Spinal cord (tissue), 10 donors: ENCODE data around the gene PUS1. TPM values are rescaled to one million over a fixed set of nuclear protein-coding genes. Genes with fewer than 3 reads are reported as not detected.
"Not testable (repeated sequence)": the region's sequence is repeated elsewhere in the genome, so short reads cannot be mapped to it uniquely, and the experiment has no call there.

ENCODE experiments used
- DNase-seq, 6 donors: peaks; one replicate each; pipeline versions ENCODE4 v3.0.0 to v3.0.0-alpha.2; 2013 to 2015; ENCODE audit warnings: low spot score in 6 of 6, low read depth in 4 of 6
- H3K27ac ChIP-seq: one replicate; pipeline ENCODE4 v1.5.1; 2013; ENCODE audit warnings: low read depth, low read length, control low read depth
- H3K27me3 ChIP-seq: one replicate; pipeline ENCODE4 v1.6.1; 2013; ENCODE audit warnings: low read length; ENCODE audit not compliant: control insufficient read depth, insufficient read depth
- H3K36me3 ChIP-seq: one replicate; pipeline ENCODE4 v1.6.1; 2013; ENCODE audit warnings: low read length; ENCODE audit not compliant: control insufficient read depth, insufficient read depth
- H3K4me1 ChIP-seq: one replicate; pipeline ENCODE4 v1.6.1; 2013; ENCODE audit warnings: low read length; ENCODE audit not compliant: control insufficient read depth, insufficient read depth
- H3K4me3 ChIP-seq: one replicate; pipeline ENCODE4 v1.5.1; 2013; ENCODE audit warnings: low read depth, low read length, control low read depth
- H3K9me3 ChIP-seq: one replicate; pipeline ENCODE4 v1.6.1; 2013; ENCODE audit warnings: low read length; ENCODE audit not compliant: control insufficient read depth, insufficient read depth
- WGBS: methylation state at CpG from one replicate; pipeline ENCODE4 v1.1.5; 2013; ENCODE audit warnings: missing lambda C conversion rate; ENCODE audit not compliant: insufficient coverage; 5-methylcytosine and 5-hydroxymethylcytosine counted together
- long read RNA-seq, 4 donors: transcript quantifications; one replicate each; lab custom pipeline, GENCODE V29; 2026
- polyA plus RNA-seq, 2 donors: library from polyadenylated mRNA; unstranded; fragments of 120-200 nt; gene quantifications; one replicate each; pipeline ENCODE4 v1.2.1, GENCODE V29; 2013; ENCODE audit not compliant: insufficient read length in 2 of 2
- total RNA-seq, 2 donors: library from RNA; depleted of rRNA in 1 of 2; stranded (reverse); fragments of 120-200 nt in 1 of 2; fragments of >200 nt in 1 of 2; gene quantifications; one replicate each; pipeline versions ENCODE4 v1.2.3 to v1.2.4, GENCODE V29; 2013 to 2014
- donor health status: healthy.

The PUS1 gene
- total RNA-seq = 1 to 10 TPM; 5.9 to 7.1 TPM
- 10 to 100 TPM; 11.8 to 23.1 TPM for polyA plus RNA-seq
- long read RNA-seq, donor 1, full-length matches to known transcripts = 4 of 4 reads
- long read RNA-seq, donor 1, partial matches to known transcripts = 0 of 4 reads
- long read RNA-seq, donor 1, other reads (novel, unspliced or antisense) = 0 of 4 reads
- long read RNA-seq, donor 2 = 0 reads
- long read RNA-seq, donor 3 = 0 reads
- long read RNA-seq, donor 4, full-length matches to known transcripts = 5 of 10 reads
- long read RNA-seq, donor 4, partial matches to known transcripts = 5 of 10 reads
- long read RNA-seq, donor 4, other reads (novel, unspliced or antisense) = 0 of 10 reads

GRCh38 chr12:131928711-131929580 is at the start of gene PUS1:
Gene PUS1, plus strand, starts transcription at chr12:131929276. Its CDS starts 447 bp downstream, at chr12:131929723.
- DNase-seq = peak; percentile 82 to 98 (median 92)
- Histone ChIP-seq H3K9me3 (no peaks in the 10 kb centered on the region), H3K4me3 (peak within 1 kb of the TSS; percentile 80), H3K27ac (no peak within 1 kb of the TSS), H3K27me3 (no peaks in the 10 kb centered on the region), H3K4me1 (peaks cover 16% of the 10 kb centered on the region), H3K36me3 (peaks cover 24% of the 10 kb centered on the region)
- WGBS = under 1% methylated on average over 65 of the region's 84 CpGs

- 71% methylated on average over 9 of the region's 16 CpGs for WGBS
- H3K36me3 ChIP-seq = no peaks in the 10 kb centered on the region
- no peaks in the 10 kb centered on the region for H3K4me1 ChIP-seq
- H3K27ac ChIP-seq = no peak overlapping the region
- no peak for DNase-seq
- no peak overlapping the region for H3K4me3 ChIP-seq
- H3K27me3 ChIP-seq = no peaks in the 10 kb centered on the region
- peaks cover 3% of the 10 kb centered on the region for H3K9me3 ChIP-seq
These were observed 46.1 kb upstream of the PUS1 start for GRCh38 chr12:131882804-131883520.

- no peaks in the 10 kb centered on the region for H3K36me3 ChIP-seq
- H3K27me3 ChIP-seq = no peaks in the 10 kb centered on the region
- H3K27ac ChIP-seq = no peak overlapping the region
- H3K4me3 ChIP-seq = no peak overlapping the region
- 84% methylated on average over 4 of the region's 4 CpGs for WGBS
- H3K4me1 ChIP-seq = no peaks in the 10 kb centered on the region
- peaks cover 3% of the 10 kb centered on the region for H3K9me3 ChIP-seq
- DNase-seq = no peak
These were observed 45.6 kb upstream of the PUS1 start for GRCh38 chr12:131883521-131883900.

- H3K9me3 ChIP-seq, H3K4me3 ChIP-seq, H3K4me1 ChIP-seq, H3K36me3 ChIP-seq, H3K27ac ChIP-seq, DNase-seq, H3K27me3 ChIP-seq: not testable (repeated sequence)
- WGBS = 91% methylated on average over 8 of the region's 8 CpGs
These were observed 44.0 kb upstream of the PUS1 start for GRCh38 chr12:131885076-131885475.

GRCh38 chr12:131885543-131886057 is 43.5 kb upstream of the PUS1 start:
- 86% methylated on average over 1 of the region's 7 CpGs for WGBS
- Histone ChIP-seq H3K9me3 (peaks cover 3% of the 10 kb centered on the region), H3K4me1 (no peaks in the 10 kb centered on the region), H3K27ac (no peak overlapping the region), H3K27me3 (no peaks in the 10 kb centered on the region), H3K4me3 (no peak overlapping the region), H3K36me3 (no peaks in the 10 kb centered on the region)
- no peak for DNase-seq

- not testable (repeated sequence) for H3K27ac ChIP-seq, H3K9me3 ChIP-seq, H3K4me3 ChIP-seq, DNase-seq, H3K27me3 ChIP-seq
- Histone ChIP-seq H3K4me1 (peaks cover 16% of the 10 kb centered on the region), H3K36me3 (peaks cover 10% of the 10 kb centered on the region)
- WGBS = 83% methylated on average over 1 of the region's 8 CpGs
These were observed 37.4 kb upstream of the PUS1 start for GRCh38 chr12:131891722-131892121.

- Histone ChIP-seq H3K4me3 (no peak overlapping the region), H3K9me3 (no peaks in the 10 kb centered on the region), H3K36me3 (peaks cover 22% of the 10 kb centered on the region), H3K27ac (no peak overlapping the region), H3K4me1 (peaks cover 24% of the 10 kb centered on the region), H3K27me3 (no peaks in the 10 kb centered on the region)
- no peak for DNase-seq
- WGBS = 74% methylated on average over 23 of the region's 26 CpGs
These were observed 36.1 kb upstream of the PUS1 start for GRCh38 chr12:131892711-131893604.

GRCh38 chr12:131893605-131894312 is 35.3 kb upstream of the PUS1 start:
- Histone ChIP-seq H3K4me3 (no peak overlapping the region), H3K27ac (no peak overlapping the region), H3K9me3 (no peaks in the 10 kb centered on the region), H3K36me3 (peaks cover 28% of the 10 kb centered on the region), H3K4me1 (peaks cover 24% of the 10 kb centered on the region), H3K27me3 (no peaks in the 10 kb centered on the region)
- DNase-seq = peak in 1 of 6 donors; percentile 10
- WGBS = 30% methylated on average over 2 of the region's 19 CpGs
